Germinal center (tissue), 1 donor: ENCODE results near the gene MCM7.

Experiments
- DNase-seq: peaks from one replicate; pipeline ENCODE4 v3.0.0; 2012; ENCODE audit warnings: mixed read lengths, low spot score

The MCM7 gene

GRCh38 chr7:100071018-100071723 lies 30.0 kb downstream of the MCM7 start:
- no peak for DNase-seq

GRCh38 chr7:100069991-100070390 lies 31.2 kb downstream of the MCM7 start:
- no peak for DNase-seq

GRCh38 chr7:100066953-100067352 lies 34.2 kb downstream of the MCM7 start:
- DNase-seq: no peak

- DNase-seq: no peak
Measured at GRCh38 chr7:100065452-100066186, 35.6 kb downstream of the MCM7 start.

GRCh38 chr7:100064162-100064561 lies 37.0 kb downstream of the MCM7 start:
- DNase-seq: no peak

- DNase-seq: no peak
Measured at GRCh38 chr7:100063376-100063775, 37.8 kb downstream of the MCM7 start.

GRCh38 chr7:100061518-100062193 lies 39.5 kb downstream of the MCM7 start:
- no peak for DNase-seq

- peak; percentile 39 for DNase-seq
Measured at GRCh38 chr7:100059251-100059739, 41.9 kb downstream of the MCM7 start.

GRCh38 chr7:100057006-100057405 lies 44.2 kb downstream of the MCM7 start:
- DNase-seq: no peak

- DNase-seq: peak; percentile 24
Measured at GRCh38 chr7:100053215-100053614, 48.0 kb downstream of the MCM7 start.

- DNase-seq: no peak
Measured at GRCh38 chr7:100051611-100052010, 49.6 kb downstream of the MCM7 start.

- DNase-seq: peak; percentile 87
Measured at GRCh38 chr7:100049441-100050291, 51.5 kb downstream of the MCM7 start, which contains the start of gene ZSCAN21. Gene ZSCAN21, plus strand, starts transcription at chr7:100049774. Its CDS starts 7,233 bp downstream, at chr7:100057007.

GRCh38 chr7:100048680-100049079 lies 52.5 kb downstream of the MCM7 start:
- no peak for DNase-seq

- DNase-seq: peak; percentile 32
Measured at GRCh38 chr7:100044718-100045117, 56.5 kb downstream of the MCM7 start.
